PFSK-1 (cell line): ENCODE results near the gene EHMT2.

Experiments used
- FOXP2 ChIP-seq: optimal IDR thresholded peaks from 2 replicates; pipeline ENCODE3; 2011; ENCODE audit warnings: borderline replicate concordance, control low read depth, inconsistent platforms; ENCODE audit not compliant: insufficient read depth; ENCODE audit errors: extremely low read length, extremely low read depth
- POLR2AphosphoS5 ChIP-seq: IDR thresholded peaks from 2 replicates; pipeline ENCODE4 v1.6.1; 2012; ENCODE audit warnings: low read depth, mild to moderate bottlenecking, control low read depth, low read length, moderate library complexity
- REST ChIP-seq, 2 experiments: IDR thresholded peaks; 2 replicates each; pipeline versions ENCODE4 v1.6.1 to v1.8.0; 2011 to 2012; ENCODE audit warnings: low read depth in 2 of 2, low read length in 2 of 2, control low read depth in 1 of 2, inconsistent platforms in 1 of 2, mild to moderate bottlenecking in 1 of 2, moderate library complexity in 1 of 2; ENCODE audit not compliant: insufficient read depth in 1 of 2
- SIN3A ChIP-seq: IDR thresholded peaks from 2 replicates; pipeline ENCODE4 v1.6.1; 2012; ENCODE audit warnings: mild to moderate bottlenecking, low read length, moderate library complexity, borderline replicate concordance; ENCODE audit not compliant: insufficient read depth
- TAF1 ChIP-seq: IDR thresholded peaks from 2 replicates; pipeline ENCODE4 v1.6.1; 2012; ENCODE audit warnings: low read length, control low read depth, borderline replicate concordance; ENCODE audit not compliant: insufficient read depth

DNA sequence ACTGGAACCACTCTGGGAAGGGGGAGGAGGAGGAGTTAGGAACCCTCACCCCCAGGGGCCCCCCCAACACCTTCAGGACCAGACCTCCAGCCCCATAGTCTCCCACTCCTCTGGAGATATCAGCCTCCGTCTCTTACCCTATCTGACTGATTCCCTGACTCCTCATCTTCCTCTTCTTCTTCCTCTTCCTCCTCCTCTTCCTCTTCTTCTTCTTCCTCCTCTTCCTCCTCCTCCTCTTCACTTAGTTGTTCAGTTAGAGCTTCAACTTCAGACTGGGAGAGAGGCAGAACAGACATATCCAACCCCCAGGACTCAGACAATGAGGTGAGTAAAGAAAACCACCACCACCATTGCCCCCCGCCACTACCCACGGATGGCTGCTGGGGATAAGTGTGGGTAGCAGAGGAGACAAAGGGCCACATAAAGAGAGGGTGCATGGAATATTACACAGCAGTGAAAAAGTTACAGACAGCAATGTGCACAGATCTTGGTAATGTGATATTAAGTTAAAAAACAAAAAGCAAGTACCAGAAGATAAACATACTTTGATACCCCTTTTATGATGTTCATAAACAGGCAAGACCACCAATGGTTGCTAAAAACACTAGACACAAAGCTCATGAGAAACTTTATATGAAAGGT lies 8.0 kb downstream of the EHMT2 start:
- TF ChIP-seq REST (IDR thresholded peaks at IDR 0.05; ENCODE audit: insufficient read depth in 1 of 2, low read depth in 2 of 2, low read length in 2 of 2) (no peak), TAF1 (no peak), POLR2AphosphoS5 (no peak), SIN3A (no peak), FOXP2 (no peak)
